GM13977 (cell line): ENCODE measurements around the gene GABARAPL2.

Source experiments
- DNase-seq: peaks from one replicate; pipeline ENCODE4 v3.0.0; 2012; ENCODE audit warnings: low spot score
- in situ Hi-C: fragments of 300-500 bp; cut with MboI; formaldehyde crosslinking; loops from one replicate; pipeline ENCODE4 v1.12.0; 2022; ENCODE audit warnings: low sequenced_read_pairs, low pct_unique_long_range_greater_than_20kb, mixed read lengths, inconsistent platforms; ENCODE audit not compliant: unreplicated experiment
- TF ChIP-seq, protein P1 (sequence below): IDR thresholded peaks from 2 replicates; pipeline ENCODE4 v1.5.1; 2012; ENCODE audit warnings: mild to moderate bottlenecking, control low read depth; ENCODE audit not compliant: insufficient read depth; ENCODE audit errors: extremely low read depth, missing control alignments

GABARAPL2 gene

DNA sequence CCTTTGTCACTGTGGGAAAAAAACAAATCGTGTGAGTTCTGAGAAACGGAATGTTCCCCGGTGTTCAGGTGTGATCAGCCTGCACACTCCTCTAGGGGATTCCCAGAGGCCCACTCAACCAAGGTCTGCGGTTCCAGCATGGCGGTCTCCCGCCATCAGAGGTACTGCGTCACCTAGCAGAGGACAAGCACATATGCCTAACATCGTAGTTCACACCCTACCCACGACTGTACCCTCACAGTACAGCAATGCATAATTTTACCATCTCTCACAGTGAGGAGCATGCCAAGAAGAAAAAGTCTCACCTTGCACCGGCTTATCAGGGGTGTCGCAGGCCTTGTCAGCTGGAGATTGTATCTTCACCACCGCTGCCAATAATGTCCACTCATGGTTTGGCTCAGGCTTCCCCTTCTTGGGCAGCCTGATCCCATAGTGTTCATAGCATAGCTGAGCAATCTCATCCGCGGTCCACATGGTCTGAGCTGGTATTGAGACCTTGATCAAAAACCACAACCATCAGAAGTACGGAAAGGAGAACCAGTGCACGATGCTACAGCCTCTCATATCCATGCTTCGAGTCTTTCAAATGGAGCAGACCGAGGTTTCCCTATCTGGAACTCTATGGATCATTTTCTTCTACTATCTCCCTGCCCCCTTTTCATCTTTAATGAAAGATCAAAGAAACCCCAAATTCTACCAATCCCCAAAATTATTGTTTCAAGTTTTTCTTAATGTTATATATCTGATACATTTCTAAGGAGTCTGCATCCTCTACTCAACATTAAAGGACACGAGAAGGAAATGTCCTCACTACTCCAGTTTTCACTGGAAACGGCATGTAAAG lies 54.4 kb downstream of the GABARAPL2 start:
- in situ Hi-C loops = no loop called here
- TF ChIP-seq, protein P1, sequence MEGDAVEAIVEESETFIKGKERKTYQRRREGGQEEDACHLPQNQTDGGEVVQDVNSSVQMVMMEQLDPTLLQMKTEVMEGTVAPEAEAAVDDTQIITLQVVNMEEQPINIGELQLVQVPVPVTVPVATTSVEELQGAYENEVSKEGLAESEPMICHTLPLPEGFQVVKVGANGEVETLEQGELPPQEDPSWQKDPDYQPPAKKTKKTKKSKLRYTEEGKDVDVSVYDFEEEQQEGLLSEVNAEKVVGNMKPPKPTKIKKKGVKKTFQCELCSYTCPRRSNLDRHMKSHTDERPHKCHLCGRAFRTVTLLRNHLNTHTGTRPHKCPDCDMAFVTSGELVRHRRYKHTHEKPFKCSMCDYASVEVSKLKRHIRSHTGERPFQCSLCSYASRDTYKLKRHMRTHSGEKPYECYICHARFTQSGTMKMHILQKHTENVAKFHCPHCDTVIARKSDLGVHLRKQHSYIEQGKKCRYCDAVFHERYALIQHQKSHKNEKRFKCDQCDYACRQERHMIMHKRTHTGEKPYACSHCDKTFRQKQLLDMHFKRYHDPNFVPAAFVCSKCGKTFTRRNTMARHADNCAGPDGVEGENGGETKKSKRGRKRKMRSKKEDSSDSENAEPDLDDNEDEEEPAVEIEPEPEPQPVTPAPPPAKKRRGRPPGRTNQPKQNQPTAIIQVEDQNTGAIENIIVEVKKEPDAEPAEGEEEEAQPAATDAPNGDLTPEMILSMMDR = no peak
- no peak for DNase-seq

DNA sequence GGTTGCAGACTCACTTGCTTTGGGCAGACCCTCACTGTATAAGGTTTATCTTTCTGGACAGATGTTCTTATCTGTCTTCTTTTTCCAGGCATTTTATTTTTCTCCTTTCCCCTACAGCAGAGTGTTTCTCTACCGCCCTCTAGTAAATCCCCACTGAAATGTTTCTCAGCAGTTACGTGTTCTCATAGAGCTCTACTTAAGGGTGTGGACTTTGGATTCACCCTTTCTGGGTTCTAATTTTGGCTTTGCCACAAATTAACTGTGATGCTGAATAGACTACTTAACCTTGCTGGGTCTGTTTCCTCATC lies 54.9 kb downstream of the GABARAPL2 start:
- in situ Hi-C loops = no loop called here
- TF ChIP-seq, protein P1 = peak; percentile 60
- peak; percentile 36 for DNase-seq

DNA sequence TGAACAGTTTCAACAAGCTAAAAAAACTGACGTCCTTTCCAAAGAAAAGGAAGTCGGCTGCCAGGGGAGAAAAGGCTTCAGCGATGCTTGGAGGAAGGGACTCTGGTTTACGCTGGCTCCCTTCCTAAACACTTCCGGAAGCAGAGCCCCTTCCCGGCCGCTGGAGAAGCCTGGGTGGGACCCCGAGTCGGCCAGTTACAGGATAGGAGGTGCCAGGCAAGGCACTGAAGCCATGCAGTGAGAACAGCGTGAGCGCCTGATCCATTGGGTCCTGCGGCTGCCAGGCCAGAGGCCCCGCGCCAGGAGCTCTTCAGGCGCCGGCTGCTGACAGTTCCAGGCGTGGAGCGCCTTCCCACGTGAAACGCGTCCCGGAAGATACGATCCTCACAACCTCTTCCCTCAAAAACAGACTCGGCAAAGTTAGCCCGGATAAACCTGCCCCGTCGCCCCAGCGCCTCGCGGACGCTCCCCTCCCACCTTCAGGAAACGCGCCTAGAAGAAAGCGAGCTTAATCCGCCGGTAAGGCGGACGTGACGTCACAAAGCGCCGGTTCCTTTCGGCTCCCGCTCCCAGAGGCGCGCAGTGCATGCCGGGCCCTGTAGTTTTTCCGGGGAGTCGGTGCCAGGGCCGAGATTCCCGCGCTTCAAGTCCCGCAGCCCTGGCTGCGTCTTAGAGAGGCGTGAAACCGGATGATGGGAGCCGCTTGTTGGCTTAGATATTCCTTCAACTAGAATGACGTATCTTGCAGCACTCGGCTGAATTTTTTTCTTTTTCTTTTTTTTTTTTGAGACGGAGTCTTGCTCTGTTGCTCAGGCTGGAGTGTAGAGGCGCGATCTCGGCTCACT lies 56.8 kb downstream of the GABARAPL2 start, which contains the start of gene ADAT1:
Gene ADAT1 (minus strand): TSS at position 521 of the 845 bp plus-strand sequence. CDS start 2,482 bp downstream, outside the sequence.
- peak; percentile 91 for DNase-seq
- in situ Hi-C loops = no loop called here
- TF ChIP-seq, protein P1 = no peak

DNA sequence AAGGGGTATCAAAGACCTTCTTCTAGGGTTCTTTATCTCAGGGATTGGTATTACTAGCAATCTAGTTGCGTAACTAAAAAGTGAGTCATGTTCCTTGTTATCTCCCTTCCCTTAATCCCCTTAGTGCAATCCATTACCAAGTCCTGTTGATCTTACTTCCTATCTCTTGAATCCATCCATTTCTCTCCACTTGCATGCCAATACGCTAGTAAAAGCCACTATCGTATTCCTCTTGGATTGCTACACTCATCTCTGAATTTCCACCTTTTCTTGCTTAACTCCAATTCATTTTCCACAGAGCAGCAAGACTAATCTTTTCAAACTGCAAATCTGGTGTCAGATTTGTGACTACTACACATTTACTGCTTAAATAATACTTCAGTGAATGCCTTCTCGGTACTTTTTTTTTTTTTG lies 58.7 kb downstream of the GABARAPL2 start:
- TF ChIP-seq, protein P1 = no peak
- in situ Hi-C loops = no loop called here

DNA sequence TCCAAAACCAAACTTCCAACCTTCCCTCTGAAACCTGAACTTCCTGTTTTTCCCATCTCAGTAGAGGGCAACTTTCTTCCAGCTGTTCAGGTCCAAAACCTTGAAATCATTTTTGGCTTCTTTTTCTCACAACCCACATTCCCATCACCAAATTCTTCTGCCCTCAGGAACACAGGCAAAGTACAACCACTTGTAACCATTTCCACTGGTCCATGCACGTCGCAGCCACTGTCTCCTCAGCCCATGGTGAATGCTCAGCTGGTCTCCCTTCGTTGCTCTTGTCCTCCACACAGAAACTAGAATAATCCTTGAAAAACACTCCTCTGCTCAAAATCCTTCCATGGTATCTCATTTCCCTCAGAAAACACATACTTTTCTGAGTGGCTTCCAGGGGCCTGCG lies 60.6 kb downstream of the GABARAPL2 start:
- in situ Hi-C loops = no loop called here
- no peak for DNase-seq
- TF ChIP-seq, protein P1 = no peak

More for the DNA sequence above, 58.7 kb downstream of the GABARAPL2 start:
- DNase-seq = no peak
